Activated T-helper 9 cell treated with anti-CD3 and anti-CD28 coated beads, Interleukin-2, amount 50 U/mL, for 16 hours (primary cell): ENCODE measurements around the gene DNAJC19.
A peak's percentile ranks its signal among the peaks of the same experiment; 100 is the strongest.
"Not testable (repeated sequence)": the region's sequence is repeated elsewhere in the genome, so short reads cannot be mapped to it uniquely, and the experiment has no call there.

Source experiments
- DNase-seq: peaks from one replicate; pipeline ENCODE4 v3.0.0-alpha.2; 2020; ENCODE audit warnings: low read depth

DNAJC19 gene

GRCh38 chr3:180989291-180990163, at the start of gene DNAJC19:
Gene DNAJC19, minus strand, starts transcription at chr3:180989736. Its CDS starts 134 bp downstream, at chr3:180989602.
- peak; percentile 81 for DNase-seq

- DNase-seq: no peak
These were observed 41.4 kb upstream of the DNAJC19 start for GRCh38 chr3:181030948-181031347.

- DNase-seq: no peak
These were observed 35.7 kb upstream of the DNAJC19 start for GRCh38 chr3:181025204-181025603.

- no peak for DNase-seq
These were observed 28.2 kb upstream of the DNAJC19 start for GRCh38 chr3:181017690-181018089.

- DNase-seq: peak; percentile 7
These were observed 19.7 kb upstream of the DNAJC19 start for GRCh38 chr3:181009225-181009624.

- DNase-seq: no peak
These were observed 19.3 kb upstream of the DNAJC19 start for GRCh38 chr3:181008796-181009195.

- no peak for DNase-seq
These were observed 17.7 kb upstream of the DNAJC19 start for GRCh38 chr3:181007262-181007661.

GRCh38 chr3:181006541-181006940, 17.0 kb upstream of the DNAJC19 start:
- no peak for DNase-seq

- not testable (repeated sequence) for DNase-seq
These were observed 13.9 kb upstream of the DNAJC19 start for GRCh38 chr3:181003469-181003868.

- not testable (repeated sequence) for DNase-seq
These were observed 12.8 kb upstream of the DNAJC19 start for GRCh38 chr3:181002331-181002730.

GRCh38 chr3:180996415-180996932, 6.9 kb upstream of the DNAJC19 start:
- DNase-seq: no peak

GRCh38 chr3:180990505-180990904, 969 bp upstream of the DNAJC19 start:
- no peak for DNase-seq

GRCh38 chr3:180987344-180987743, 2.2 kb downstream of the DNAJC19 start:
- DNase-seq: no peak

- not testable (repeated sequence) for DNase-seq
These were observed 3.2 kb downstream of the DNAJC19 start for GRCh38 chr3:180986366-180986765.

- no peak for DNase-seq
These were observed 6.4 kb downstream of the DNAJC19 start for GRCh38 chr3:180983136-180983535.

GRCh38 chr3:180981912-180982311, 7.6 kb downstream of the DNAJC19 start:
- DNase-seq: no peak

- DNase-seq: no peak
These were observed 8.9 kb downstream of the DNAJC19 start for GRCh38 chr3:180980611-180981010.

- no peak for DNase-seq
These were observed 9.6 kb downstream of the DNAJC19 start for GRCh38 chr3:180979961-180980360.

GRCh38 chr3:180977498-180977897, 12.0 kb downstream of the DNAJC19 start:
- DNase-seq: no peak

- DNase-seq: no peak
These were observed 15.2 kb downstream of the DNAJC19 start for GRCh38 chr3:180974286-180974685.

GRCh38 chr3:180973543-180973942, 16.0 kb downstream of the DNAJC19 start:
- DNase-seq: no peak

- no peak for DNase-seq
These were observed 18.6 kb downstream of the DNAJC19 start for GRCh38 chr3:180970931-180971330.

- no peak for DNase-seq
These were observed 27.0 kb downstream of the DNAJC19 start for GRCh38 chr3:180962530-180962929.

- no peak for DNase-seq
These were observed 28.0 kb downstream of the DNAJC19 start for GRCh38 chr3:180961552-180961951.
